Omental fat pad (tissue), 4 donors: ENCODE results near the gene ZNF366. TPM values are rescaled to one million over a fixed set of nuclear protein-coding genes. Genes with fewer than 3 reads are reported as not detected.
A peak's percentile ranks its signal among the peaks of the same experiment; 100 is the strongest.

ENCODE experiments used
- ATAC-seq: fragments of 150-250 bp; one replicate; pipeline ENCODE4 v1.9.1; 2016; ENCODE audit warnings: mild to moderate bottlenecking, moderate library complexity; ENCODE audit not compliant: low FRiP score
- DNase-seq: peaks from one replicate; pipeline ENCODE4 v3.0.0-alpha.2; 2019; ENCODE audit warnings: low spot score
- CTCF ChIP-seq, 3 donors: fragments of 450-650 bp; IDR thresholded peaks; one replicate each; pipeline ENCODE4 v1.5.1; 2016 to 2017; ENCODE audit warnings: antibody characterized with exemption in 3 of 3, mild to moderate bottlenecking in 3 of 3, moderate library complexity in 2 of 3
- total RNA-seq, 4 donors: library from RNA; depleted of rRNA; stranded (reverse); fragments of >200 nt; gene quantifications; one replicate each; pipeline ENCODE4 v1.1.0, GENCODE V29; 2016

The ZNF366 gene
- total RNA-seq, 4 donors from 2014 or later = 0.74 to 25.2 (median 6.5) TPM

DNA sequence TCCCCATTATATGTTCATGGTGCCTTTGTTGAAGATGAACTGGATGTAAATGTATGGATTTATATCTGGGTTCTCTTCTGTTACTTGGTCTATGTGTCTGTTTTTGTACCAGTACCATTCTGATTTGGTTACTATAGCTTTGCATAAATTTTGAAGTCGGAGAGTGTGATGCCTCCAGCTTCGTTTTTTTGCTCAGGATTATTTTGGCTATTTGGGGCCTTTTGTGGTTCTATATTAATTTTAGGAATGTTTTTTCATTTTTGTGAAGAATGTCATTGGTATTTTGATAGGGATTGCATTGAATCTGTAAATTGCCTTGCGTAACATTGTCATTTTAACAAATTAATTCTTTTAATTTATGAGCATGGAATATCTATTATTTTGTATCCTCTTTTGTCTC lies 36.6 kb upstream of the ZNF366 start:
- DNase-seq (no peak), ATAC-seq (no peak)
- TF ChIP-seq CTCF (IDR thresholded peaks at IDR 0.05) = no peak

DNA sequence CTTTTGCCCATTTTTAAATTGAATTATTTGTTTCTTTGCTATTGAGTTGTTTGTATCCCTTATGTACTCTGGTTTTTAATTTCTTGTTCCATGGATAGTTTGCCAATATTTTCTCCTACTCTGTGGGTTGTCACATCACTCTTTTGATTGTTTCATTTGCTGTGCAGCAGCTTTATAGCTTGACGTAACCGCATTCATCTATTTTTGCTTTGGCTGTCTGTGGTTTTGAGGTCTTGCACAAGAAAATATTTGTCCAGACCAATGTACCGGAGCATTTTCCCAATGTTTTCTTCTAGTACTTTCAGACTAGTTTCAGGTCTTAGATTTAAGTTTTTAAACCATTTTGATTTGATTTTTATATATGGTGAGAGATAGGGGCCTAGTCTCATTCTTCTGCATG lies 36.2 kb upstream of the ZNF366 start:
- DNase-seq (no peak), ATAC-seq (no peak)
- no peak for TF ChIP-seq CTCF (IDR thresholded peaks at IDR 0.05)

- no peak for DNase-seq
- no peak for TF ChIP-seq CTCF (IDR thresholded peaks at IDR 0.05)
- ATAC-seq = no peak
Measured at GRCh38 chr5:72542695-72543094, 35.5 kb upstream of the ZNF366 start.

DNA sequence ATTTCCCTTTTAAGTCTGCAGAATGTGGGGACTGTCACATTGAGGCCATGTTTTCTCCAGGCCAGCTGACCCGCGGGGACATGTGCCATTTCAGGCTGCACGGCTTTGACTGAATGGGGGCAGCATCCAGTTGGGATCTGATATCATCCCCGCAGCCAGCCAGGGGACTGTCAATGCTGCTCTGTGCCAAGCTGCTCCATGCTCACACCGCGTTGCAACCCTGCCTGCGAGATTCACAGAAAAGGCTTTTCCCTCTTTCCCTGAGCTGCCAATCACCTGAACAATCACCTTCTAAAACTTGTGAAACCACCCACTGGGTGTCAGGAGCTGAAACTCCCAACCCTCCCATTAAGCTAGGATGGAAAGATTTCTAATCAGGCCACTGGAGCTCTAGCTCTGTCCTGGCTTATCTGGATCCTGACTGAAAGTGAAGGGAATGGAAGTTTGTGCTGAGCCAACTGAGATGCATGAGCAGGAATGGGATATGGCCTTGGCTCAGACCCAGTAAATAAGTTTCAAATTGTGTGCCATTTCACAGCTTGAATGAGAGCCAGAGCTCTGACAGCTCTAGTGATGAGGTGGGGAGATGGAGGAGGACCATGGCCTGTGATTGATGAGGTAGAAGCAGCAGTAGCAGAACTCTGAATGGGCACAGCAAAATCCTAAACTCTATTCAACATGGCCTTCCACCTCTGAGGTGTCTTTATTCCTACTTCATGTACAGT lies 34.5 kb upstream of the ZNF366 start:
- no peak for TF ChIP-seq CTCF (IDR thresholded peaks at IDR 0.05)
- ATAC-seq (no peak), DNase-seq (no peak)

DNA sequence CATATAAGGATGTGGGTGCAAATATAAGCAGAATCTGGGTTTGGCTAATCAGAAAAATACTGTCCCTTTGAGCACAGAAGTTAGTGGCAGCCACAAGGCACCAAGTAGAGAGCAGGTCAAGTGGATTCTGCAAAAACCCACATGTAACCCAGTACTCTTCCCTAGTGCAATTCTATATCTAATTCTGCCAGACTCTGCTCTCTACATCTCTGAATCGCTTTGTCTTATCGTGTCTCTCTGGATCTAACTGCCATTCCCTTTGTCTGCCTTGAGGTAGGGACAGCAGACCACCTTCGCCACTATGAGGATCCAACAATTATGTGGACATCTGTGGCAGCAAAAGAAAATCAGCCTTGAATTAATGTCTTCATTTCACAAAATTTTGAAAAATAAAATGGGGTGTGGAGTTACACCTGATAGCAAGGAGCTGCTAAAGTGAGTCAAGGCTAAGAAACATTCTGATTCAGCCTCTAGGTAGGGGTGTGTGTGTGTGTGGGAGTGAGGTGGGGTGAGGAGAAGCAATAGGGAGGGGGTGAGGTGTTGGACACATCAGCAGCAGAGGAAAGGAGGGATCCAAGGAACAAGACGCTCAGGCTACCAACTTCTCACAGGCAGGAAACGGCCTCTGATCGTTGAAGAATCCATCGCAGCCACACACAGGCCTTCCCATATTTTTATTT lies 33.7 kb upstream of the ZNF366 start:
- ATAC-seq = peak; percentile 37
- no peak for TF ChIP-seq CTCF (IDR thresholded peaks at IDR 0.05)
- no peak for DNase-seq

DNA sequence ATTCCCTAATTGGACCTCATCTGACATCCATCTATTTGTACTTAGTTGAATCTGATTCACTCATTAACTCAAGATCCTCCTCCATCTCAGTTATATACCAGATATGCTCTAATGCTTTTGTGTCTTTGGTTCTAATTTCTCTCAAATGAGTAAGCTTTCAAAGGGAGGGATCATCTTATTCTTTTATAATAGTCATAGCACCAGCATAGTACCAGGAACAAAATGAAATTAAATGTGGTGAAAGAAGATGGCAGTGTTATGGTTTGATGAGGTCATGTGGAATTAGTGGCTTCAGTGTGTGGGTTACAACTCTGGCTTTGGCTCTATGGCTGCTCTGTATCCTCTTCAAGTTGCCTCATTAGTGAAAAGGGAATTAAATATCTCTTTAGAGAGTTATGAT lies 32.5 kb upstream of the ZNF366 start:
- no peak for TF ChIP-seq CTCF (IDR thresholded peaks at IDR 0.05)

GRCh38 chr5:72539038-72539437 lies 31.8 kb upstream of the ZNF366 start:
- DNase-seq (no peak), ATAC-seq (no peak)
- TF ChIP-seq CTCF (IDR thresholded peaks at IDR 0.05) = no peak

More for the DNA sequence above, 32.5 kb upstream of the ZNF366 start:
- DNase-seq (no peak), ATAC-seq (no peak)
